IPS-NIHi7 (cell line): Measurements from ENCODE around the gene PRXL2B.

Experiments used
- DNase-seq: peaks from one replicate; pipeline ENCODE4 v3.0.0; 2012; ENCODE audit warnings: mixed read lengths; ENCODE audit errors: extremely low spot score

The PRXL2B gene

GRCh38 chr1:2585318-2586092 lies 1.1 kb upstream of the PRXL2B start:
- peak; percentile 49 for DNase-seq

DNA sequence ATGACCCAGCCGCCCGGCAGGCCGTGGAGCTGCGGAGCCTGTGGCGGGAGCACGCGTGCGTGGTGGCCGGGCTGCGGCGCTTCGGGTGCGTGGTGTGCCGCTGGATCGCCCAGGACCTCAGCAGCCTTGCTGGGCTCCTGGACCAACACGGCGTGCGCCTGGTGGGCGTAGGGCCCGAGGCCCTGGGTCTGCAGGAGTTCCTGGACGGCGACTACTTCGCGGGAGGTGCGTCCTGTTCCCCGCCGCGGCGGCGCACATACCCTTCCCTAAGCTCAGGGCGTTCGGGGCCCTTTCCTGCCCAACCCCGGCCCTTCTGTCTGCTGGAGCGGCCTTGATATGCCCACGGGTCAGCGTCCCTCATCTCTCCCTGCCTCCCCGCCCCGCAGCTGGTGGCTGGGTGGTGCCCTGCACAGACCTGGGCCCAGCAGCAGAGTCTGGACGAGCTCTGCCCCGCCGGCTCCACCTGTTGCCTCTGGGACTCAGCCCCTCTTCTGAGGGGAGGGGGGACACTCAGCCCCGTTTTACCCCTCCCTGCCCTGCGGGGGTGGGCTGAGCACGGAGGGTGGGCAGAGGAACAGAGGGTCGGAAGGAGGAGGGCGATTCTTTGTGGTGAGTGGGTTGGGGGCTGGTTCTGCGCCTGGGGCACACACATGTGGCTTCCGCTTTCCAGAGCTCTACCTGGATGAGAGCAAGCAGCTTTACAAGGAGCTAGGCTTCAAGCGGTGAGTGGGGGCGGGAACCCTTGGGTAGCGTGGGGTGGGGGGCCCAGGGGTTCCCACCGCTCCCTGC lies 688 bp downstream of the PRXL2B start:
- peak; percentile 68 for DNase-seq

DNA sequence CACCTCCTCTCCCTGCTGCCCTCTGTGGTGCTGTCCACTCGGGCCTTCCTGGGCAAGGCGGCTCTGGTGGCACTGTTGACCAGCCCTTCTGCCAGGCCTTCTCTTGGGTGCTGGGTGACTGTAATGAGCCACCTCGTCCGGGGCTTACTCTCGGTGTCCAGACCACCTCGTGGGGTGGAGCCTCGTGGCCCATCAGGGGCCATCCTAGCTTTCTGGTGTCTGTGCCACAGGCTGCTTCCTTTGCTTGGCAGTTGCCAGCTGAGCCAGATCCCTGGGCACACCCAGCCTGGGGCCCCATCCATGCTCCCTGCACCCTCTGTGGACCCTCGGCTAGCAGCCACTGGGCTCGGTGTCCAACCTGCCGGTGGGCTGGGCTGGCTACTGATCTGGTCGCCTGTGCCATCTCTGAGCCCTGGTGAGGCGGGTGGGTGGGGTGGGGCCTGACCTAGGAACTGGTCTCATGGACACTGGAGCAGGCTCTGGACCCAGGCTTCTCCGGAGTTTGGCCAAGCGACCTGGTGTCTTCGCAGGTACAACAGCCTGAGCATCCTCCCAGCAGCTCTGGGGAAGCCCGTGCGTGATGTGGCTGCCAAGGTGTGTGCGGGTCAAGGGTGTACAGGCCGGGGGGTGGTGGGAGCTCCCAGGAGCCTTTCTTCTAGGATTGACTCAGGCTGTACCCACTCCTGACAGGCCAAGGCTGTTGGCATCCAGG lies 1.4 kb downstream of the PRXL2B start:
- DNase-seq, result no peak

DNA sequence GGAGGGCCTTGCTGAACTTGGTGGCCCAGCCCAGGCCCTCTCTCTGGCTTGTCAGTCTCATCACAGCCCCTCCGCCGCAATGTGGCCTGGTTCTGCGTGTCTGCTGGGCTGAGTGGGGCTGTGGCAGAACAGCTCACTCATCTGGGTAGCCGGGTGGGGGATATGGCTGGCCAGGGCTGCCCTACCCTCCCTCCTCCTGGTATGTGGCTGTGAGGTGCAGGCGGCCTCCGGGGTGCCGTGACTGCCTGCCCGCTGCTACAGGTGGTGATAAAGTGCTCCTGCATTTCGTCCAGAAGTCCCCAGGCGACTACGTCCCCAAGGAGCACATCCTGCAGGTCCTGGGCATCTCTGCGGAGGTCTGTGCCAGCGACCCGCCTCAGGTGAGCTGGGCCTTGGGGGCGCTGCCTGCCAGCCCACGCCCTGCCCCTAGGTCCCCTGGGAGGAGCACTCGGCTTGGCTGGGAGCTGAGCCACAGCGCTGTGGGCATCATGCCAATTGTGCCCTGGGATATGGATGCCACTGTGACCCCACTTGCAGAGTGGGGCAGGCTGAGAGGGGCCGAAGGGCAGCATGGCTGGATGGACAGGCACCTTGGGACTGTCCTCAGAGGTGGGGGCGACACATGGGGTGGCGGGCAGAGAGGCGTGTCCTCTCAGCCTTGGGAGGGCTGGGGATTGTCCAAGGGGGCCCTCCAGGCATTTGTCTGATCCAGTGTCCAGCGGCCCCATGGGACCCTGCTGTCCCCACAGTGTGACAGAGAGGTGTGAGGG lies 2.3 kb downstream of the PRXL2B start:
- no peak for DNase-seq

DNA sequence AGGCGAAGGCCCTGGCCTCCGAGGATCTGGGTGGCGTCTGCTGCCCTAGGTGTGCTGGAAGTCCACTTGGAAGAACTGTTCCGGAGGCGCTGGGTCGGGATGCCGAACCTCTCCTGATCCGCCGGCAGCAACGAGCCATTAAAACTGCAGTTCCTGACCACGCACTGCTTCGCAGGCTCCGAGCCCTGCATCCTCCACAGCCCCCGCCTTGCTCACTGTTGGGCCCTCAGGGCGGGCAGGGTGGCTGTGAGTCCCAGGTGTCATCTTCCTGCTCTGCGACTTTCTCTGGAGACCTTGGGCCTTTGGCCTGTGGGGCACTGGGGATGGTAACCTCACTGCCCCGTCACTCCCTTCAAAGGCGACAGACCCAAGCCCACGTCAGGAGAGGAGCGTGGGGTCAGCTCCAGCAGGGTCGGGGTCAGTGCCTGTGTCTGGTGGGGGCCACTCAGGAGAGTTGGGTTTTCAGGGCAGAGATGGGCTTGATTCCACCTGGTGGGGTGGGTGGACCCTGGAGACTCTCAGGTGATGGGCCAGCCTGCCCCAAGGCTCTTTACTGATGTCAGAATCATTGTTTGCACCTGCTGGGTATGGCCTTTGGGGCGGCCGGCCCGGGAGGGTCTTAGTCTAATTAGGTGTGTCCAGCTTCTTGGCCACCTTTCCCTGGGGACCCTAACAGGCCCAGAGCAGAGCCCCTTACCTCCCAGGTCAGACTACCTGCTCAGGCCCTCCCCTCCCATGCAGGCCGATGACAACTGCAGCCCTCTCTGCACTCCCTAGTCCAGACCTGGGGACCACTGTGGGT lies 3.1 kb downstream of the PRXL2B start:
- DNase-seq, result no peak

- DNase-seq, result no peak
These were observed 3.9 kb downstream of the PRXL2B start for GRCh38 chr1:2590233-2591141.

- DNase-seq, result no peak
These were observed 4.6 kb downstream of the PRXL2B start for GRCh38 chr1:2591233-2591580.

DNA sequence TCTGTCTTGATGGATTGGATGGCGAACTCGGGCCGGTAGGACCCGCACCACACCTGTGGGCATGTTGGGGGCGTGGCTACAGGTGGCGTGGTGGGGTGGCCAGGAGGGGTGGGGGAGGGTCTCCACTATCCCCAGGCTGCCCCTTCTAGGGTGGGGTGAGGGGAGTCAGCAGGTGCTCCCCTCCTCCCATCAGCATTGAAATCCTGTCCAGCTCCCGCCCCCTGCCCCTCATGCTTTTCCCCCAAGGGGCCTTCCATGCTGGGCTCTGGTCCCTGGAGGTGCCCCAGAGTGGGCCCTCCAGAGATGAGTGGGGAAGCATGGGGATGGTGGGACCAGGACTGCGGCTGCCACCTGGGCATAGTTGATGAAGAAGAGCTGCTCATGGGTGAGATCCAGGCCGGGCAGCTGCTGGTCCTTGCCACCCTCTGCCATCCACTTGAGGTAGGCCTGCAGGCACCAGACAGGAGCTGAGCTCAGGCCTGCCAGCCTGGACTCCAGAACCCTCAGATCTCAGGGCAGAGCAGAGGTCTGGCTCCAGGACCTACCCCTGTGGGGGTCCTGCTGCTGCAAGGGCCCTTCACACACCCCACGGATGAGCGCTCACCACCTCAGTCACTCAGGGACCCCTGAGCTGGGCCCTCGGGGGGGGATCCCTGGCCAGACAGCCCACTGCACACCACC lies 5.1 kb downstream of the PRXL2B start:
- no peak for DNase-seq

DNA sequence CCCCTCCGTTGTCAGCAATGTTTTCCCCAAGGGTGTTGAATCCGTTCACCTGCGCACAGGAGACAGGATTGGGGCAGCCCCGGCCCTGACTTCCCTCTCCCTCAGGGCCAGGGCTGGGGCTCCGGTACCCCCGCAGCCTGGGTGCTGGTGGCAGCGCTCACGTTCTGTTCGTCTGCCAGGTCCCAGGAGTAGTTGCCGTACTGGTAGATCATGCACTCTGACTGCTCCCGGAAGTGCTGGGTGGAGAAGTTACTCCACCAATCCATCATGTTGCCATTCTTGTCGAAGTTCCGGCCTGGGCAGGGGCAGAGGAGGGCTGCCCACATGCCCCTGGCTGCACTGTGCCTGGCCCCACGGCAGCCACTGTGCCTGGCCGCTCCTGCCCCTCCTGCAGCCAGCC lies 6.1 kb downstream of the PRXL2B start:
- DNase-seq, result no peak

DNA sequence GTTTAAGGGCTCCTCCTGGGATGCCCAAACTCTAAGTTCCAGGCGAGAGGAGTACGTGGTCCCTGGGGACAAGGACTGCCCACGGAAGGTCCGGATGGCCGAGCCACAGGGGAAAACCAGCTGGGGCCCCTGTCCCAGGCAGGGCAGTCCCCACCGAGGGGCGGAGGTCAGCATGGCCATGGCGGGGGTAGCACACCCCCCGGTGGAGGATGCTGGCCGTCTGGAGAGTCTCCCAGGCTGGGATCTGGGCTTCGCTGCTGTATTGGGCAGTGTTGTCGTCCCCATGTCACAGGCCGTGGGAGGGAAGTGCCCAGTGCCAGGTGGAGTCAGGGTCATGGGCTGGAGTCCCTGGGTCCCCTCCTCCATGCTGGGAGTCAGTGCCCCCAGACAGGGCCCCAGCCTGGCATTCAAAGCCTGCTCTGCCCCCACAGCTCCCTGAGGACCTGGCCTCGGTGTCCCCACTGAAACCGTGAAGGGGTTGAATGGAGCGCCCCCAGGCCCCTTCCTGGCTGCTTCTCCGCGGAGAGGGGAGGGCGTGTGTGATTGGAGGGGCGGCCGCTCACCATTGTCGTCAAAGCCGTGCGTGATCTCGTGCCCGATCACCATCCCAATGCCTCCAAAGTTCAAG lies 6.8 kb downstream of the PRXL2B start:
- DNase-seq, result no peak

- DNase-seq, result no peak
These were observed 7.5 kb downstream of the PRXL2B start for GRCh38 chr1:2594001-2594640.

- DNase-seq, result no peak
These were observed 8.1 kb downstream of the PRXL2B start for GRCh38 chr1:2594641-2595131.

DNA sequence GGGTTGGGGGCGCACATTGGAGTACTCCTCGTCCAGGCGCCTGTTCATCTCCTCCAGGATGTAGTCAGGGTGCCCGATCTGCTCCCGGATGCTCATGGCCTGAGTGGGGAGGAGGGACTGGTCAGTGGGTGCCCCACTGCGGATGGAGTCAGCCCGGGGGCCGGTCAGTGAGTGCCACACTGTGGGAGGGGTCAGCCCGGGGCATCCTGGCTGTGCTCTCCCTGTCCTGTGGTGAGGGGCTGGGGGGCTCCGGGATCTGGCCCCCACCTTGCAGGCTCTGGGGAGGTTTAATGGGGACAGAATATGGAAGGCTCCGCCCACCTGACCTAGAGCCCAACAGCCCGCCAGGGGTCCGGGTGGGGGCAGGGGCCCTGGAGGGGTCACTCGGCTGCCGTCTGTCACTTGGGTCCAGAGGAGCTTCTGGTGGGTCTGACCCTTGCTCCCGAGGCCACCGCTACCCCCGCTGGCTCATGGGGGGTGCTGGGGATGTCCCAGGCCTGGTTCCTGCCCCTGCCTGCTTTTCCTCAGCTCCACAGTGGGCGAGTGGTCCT lies 8.8 kb downstream of the PRXL2B start:
- DNase-seq, result no peak

DNA sequence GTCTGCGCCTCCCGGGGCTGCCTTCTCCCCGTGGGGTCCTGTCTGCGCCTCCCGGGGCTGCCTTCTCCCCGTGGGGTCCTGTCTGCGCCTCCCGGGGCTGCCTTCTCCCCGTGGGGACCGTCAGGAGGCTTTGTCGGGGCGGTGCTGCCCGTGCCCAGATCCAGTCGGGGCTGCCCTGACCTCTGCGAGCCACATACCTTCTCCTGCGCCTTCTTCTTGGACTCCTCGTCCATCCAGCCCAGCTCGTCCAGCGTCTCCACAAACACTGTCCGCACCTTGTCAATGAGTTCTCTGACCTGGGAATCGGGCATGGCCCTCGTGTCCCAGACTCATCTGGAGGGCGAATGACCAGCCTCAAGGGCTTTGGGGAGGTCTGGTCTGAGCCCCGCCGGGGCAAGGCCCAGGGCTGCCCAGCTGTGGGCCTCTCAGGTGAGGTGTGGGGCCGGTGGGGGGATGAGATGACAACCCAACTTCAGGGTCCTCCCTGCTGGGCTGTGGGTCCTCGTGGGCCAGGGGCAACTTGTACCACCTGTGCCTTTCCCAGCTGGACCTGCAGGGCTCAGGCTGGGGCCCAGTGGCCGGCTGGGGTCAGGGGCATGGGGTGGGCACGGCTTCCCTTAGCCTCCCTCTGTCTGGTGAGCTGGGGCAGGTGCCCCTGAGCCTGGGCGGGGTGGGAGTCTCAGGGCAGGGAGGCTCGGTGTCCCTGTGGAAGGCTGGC lies 9.4 kb downstream of the PRXL2B start:
- DNase-seq, result no peak

- no peak for DNase-seq
These were observed 10.2 kb downstream of the PRXL2B start for GRCh38 chr1:2596530-2597333.
